GM21619 (cell line): ENCODE data around the gene FBXO2.
"Not testable (repeated sequence)": the region's sequence is repeated elsewhere in the genome, so short reads cannot be mapped to it uniquely, and the experiment has no call there.

Experiments
- ATAC-seq: cut with Tn5 transposase; IDR thresholded peaks from one replicate; pipeline ENCODE4 v1.9.1; 2021; ENCODE audit not compliant: unreplicated experiment

The FBXO2 gene

DNA sequence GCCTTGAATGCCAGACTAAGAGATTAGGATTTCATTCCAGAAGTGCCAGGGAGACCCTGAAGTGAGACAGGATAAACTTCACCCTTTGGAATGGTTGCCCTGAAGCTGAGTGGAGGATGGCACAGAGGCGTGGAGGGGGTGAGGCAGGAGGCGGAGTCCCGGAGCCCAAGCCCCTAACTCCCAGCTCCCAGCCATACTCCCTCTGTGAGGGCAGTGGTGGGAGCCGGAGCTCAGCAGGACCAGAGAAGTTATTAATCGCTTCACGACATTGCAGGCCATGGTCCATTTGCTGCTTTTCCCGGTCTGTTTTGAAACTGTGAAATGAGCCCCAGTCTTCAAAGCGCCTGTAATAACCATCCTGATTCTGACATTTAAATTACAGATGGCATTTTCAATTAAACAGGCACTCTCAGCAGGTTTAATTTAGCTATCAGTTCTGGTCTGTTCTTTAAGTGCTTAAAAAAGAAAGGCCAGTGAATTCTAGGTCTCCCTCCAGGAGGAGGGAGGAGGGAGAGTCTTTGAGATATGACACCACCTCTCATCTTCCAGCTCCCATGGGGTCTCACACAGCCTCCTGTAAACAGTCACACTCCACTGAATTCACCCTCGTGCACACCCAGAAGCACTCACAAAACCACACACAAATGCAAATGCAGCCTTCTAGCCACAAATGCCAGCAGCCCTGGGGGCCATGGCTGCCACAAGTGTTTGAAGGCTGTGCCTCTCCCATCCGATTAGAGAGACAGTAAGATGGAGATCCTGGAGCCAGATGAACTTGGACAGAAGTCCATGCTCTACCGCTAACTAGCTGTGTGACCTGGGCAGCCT, 19.6 kb downstream of the FBXO2 start:
- ATAC-seq = no peak

DNA sequence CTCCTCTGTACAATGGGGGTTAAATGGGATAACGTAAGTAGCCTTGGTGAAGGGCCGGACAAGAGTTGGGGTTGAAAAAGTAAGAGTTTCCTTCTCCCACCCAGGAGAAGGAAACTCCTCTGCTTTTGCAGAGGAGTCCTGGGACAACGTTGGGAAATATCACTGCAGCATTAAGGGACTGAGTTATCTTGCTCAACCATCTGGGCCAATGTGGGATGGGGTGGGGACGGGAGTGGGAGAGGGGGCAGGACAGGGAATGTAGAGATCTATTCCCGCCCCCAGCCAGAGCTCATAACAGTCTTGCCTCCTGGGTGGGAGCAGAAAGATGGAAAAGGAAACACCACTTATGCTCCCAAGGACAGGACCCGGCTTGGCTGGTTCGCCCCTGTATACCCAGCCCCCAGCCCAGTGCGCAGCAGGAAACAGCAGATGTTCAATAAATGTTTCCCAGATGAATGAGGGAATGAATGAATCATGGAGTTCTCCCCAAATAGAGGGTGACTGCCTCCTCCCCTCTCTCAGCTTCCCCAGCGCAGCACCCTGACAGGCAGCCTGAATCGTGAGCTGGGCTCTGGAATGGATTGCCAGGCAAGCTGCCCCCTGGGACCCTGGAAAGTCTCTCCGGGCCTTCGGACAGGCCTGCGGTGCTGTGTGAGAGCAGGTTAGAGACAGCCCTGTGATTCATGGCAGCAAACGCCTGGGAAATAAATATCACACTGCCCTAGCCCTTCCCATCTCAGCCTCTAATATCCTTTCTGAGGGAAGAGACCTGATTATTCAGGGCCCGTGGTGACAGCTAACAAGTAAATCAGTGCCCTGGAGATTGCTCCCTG, 24.8 kb downstream of the FBXO2 start:
- no peak for ATAC-seq

GRCh38 chr1:11628767-11629166, 25.5 kb downstream of the FBXO2 start:
- no peak for ATAC-seq

DNA sequence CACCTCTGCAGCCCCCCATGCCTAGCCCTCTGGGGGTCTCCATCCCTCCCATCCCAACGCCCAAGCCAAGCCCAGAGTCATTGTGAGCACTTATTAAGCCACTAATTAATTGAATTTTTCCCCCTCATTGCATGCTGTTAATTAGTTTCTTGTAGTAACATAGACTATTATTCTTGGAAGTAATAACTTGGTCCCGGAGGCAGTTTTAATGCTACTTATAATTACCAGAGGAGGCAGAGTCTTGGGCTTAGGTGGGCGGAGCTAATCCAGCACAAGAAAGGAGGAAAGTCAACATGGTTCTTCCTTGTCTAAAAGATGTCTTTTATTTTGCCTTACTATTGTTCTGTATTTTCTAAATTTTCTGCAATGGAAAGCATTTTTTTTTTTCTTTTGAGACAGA, 27.7 kb downstream of the FBXO2 start:
- no peak for ATAC-seq

DNA sequence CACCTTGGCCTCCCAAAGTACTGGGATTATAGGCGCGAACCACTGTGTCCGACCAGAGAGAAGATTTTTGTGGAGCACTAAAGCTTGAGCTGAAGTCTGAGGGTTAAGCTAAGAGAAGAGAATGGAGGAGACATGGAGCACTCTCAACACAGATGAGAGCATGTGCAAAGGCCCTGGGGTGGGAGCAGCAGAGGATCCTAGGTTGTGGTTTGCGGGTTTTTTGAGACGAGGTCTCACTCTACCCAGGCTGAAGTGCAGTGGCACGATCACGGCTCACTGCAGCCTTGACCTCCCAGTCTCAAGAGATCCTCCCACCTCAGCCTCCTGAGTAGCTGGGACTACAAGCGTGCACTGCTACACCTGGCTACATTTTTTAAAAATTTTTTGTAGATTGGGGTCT, 30.5 kb downstream of the FBXO2 start:
- ATAC-seq = no peak

GRCh38 chr1:11622398-11622797, 31.8 kb downstream of the FBXO2 start:
- no peak for ATAC-seq

- ATAC-seq = no peak
Measured at GRCh38 chr1:11620924-11621323, 33.3 kb downstream of the FBXO2 start.

DNA sequence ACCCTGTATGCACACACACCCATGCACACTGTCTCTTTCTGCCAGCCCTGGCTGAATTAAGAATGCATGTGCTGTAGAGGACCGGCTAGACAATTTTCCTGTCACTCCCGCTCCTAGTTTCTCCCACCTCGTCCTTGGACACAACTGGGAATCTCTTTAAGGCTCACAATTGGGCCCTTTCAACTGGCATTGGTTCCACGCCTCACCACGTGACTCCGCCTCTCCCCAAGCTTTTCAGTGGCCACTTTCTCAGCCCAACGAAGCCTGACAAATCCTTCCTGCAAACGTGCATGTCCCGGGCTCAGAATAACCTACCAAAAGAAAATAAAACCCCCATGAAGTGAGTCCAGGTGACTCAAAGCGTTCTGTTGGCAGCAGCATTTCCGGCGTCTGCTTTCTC, 33.8 kb downstream of the FBXO2 start:
- ATAC-seq = no peak

- ATAC-seq = no peak
Measured at GRCh38 chr1:11617741-11618140, 36.5 kb downstream of the FBXO2 start.

GRCh38 chr1:11617314-11617713, 36.9 kb downstream of the FBXO2 start:
- ATAC-seq = no peak

DNA sequence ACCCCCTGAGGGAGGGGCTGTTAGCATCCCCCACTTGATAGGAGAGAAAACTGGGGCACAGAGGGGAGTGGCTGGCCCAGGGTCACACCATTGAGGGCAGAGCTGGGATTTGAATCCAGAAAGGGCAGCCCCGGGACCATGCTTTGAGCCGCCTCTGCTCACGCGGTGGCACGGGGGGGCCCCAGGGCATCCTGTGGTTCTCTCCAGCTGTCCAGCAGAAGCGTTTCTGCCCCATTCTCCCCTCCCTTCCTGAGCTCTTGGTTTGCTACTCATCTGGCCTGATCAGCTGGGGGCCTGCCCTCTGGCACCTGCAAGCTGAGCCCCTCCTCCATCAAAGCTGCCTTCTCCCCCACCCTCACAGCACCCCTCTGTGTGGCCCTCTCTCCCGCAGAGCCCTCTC, 37.5 kb downstream of the FBXO2 start:
- no peak for ATAC-seq

GRCh38 chr1:11615090-11615489, 39.1 kb downstream of the FBXO2 start:
- ATAC-seq = no peak

DNA sequence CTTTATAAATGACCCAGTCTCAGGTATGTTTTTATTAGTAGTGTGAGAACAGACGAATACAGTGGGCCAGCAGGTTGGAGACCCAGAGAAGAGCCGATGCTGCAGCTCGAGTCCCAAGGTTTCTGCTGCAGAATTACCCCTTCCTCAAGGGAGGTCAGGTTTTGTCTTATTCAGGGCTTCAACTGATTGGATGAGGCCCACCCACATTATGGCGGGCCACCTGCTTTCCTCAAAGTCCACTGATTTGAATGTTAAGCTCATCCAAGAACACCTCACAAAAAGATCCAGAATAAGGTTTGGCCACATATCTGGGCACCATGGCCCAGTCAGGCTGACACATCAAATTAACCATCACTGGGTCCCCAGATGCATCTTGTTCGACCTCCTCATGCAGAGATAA, 40.9 kb downstream of the FBXO2 start:
- ATAC-seq = no peak

DNA sequence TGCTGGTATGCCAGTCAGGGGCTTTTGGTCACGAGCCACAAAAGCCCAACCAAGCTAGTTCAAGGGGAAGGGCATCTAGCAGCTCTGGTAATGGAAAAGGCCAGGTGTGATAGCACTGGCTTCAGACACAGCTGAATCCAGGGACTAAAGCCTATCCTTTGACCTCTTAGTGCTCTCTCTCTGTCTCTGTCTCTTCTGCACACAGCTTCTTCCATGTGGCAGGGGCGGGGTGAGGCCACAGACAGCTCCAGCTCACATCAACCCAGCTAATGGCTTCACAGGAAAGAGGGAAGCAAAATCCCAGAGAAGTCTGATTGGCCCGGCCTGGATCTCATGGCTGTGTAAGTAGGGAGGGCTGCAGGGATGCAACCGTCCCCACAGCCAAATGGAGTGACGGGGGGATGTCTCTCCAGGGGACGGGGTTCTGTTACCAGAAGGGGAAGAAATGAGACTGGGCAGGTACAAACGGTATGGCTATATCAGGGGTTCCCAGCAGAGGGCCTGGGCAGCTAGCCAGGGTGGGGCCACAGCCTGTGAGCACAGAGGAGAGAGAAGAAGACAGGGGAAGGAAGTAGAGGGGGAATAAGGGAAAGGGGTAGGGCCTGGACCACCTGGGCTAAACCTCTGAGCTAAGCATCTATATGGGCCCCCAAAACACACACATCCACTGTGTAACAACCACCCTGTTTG, 42.4 kb downstream of the FBXO2 start:
- no peak for ATAC-seq

DNA sequence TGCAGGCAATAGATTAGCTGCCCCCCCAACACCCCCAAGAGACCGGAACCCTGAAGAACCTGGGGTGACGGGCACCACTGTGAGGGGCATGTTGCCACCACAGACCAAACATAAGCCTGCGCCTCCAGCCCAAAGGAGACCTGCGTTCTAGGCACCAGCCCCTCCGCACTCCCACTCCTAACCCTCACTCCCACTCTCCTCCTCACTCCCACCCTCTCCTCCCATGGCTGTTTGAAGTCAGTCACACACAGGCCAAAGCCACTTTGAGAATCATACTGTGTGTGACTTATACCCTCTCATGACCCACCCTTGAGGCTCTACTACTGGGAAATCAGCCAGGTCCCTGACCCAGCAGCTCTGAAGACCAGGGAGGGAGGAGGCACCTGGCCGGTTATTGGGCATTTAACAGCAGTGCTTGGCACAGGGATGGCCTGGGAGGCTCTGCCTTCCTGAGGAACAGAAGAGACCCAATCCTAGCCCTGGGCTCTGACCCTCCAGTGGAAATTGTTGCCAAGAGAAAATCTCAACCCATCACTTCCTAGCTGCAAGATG, 43.5 kb downstream of the FBXO2 start:
- no peak for ATAC-seq

GRCh38 chr1:11609378-11609777, 44.9 kb downstream of the FBXO2 start:
- ATAC-seq = not testable (repeated sequence)

DNA sequence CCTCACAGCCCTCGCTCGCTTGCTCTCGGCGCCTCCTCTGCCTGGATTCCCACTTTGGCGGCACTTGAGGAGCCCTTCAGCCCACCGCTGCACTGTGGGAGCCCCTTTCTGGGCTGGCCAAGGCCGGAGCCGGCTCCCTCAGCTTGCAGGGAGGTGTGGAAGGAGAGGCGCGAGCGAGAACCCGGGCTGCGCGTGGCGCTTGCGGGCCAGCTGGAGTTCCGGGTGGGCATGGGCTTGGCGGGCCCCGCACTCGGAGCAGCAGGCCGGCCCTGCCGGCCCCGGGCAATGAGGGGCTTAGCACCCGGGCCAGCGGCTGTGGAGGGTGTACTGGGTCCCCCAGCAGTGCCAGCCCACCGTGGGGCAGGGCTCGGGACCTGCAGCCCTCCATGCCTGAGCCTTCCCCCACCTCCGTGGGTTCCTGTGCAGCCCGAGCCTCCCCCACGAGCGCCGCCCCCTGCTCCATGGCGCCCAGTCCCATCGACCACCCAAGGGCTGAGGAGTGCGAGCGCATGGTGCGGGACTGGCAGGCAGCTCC, 45.6 kb downstream of the FBXO2 start:
- not testable (repeated sequence) for ATAC-seq

- no peak for ATAC-seq
Measured at GRCh38 chr1:11606775-11607174, 47.5 kb downstream of the FBXO2 start.

DNA sequence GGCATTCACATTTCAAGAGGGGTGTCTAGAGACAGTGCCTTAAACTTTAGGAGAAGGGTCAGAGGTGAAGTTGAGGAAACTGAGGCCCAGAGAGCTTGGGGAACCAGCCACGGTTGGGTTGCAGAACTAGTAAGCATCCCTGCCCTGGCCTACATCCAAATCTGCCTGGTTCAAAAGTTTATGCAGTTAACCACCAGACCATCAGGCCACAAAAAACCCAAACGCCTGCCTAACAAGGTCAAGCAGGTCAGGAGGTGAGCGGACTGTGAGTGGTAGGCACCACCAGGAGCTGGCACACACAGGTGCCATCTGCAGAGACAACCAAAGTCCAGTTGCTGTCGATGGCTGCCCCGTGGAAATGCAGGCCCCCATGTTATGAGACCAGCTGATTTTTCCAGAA, 51.2 kb downstream of the FBXO2 start:
- ATAC-seq = no peak

DNA sequence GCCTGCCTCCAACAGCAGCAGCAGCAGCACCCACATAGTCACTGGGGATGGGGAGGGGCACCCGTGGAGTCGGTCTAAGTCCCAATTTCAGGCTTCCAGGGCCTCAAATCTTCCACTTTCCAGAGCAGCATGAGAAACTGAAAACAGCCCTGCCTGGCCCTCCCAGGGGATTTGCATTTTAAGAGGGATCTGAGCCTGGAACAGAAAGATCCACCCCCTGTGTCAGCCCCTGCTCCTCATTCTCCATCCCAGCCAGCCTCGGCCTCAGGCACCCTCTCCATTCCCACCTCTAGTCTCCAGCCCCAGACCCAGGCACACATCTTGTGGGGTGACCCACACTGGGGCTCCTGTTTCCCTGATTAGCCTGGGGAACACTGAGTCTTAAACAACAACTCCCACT, 51.8 kb downstream of the FBXO2 start:
- no peak for ATAC-seq

- ATAC-seq = no peak
Measured at GRCh38 chr1:11600836-11601235, 53.4 kb downstream of the FBXO2 start.
